OCI-LY7 (cell line): ENCODE data around the gene IL17REL. TPM values are rescaled to one million over a fixed set of nuclear protein-coding genes. Genes with fewer than 3 reads are reported as not detected.

Experiments
- BruUV-seq: library from RNA; stranded (reverse); fragments of 400-500 nt; replicated peaks from 2 replicates; lab custom pipeline; 2021; lab: Mats Ljungman, UMichigan
- CTCF ChIA-PET: fragments of 300-600 bp; sonication (Branson Sonifier 250); formaldehyde crosslinking; loops from one replicate; lab custom pipeline; 2022; ENCODE audit warnings: antibody characterized with exemption; ENCODE audit not compliant: unreplicated experiment; lab: Charles Lee
- POLR2A ChIA-PET: fragments of 300-600 bp; sonication (Branson Sonifier 250); formaldehyde crosslinking; loops from one replicate; lab custom pipeline; 2022; ENCODE audit warnings: antibody characterized with exemption; lab: Charles Lee
- DNase-seq: peaks from one replicate; pipeline ENCODE4 v3.0.0-alpha.2; 2015; ENCODE audit warnings: low spot score
- H2AFZ ChIP-seq: fragments of 200-600 bp; sonication (generic), shearing (Covaris generic); 2 replicates; pipeline ENCODE4 v1.6.1; 2014; ENCODE audit warnings: mild to moderate bottlenecking, antibody characterized with exemption, low read length, moderate library complexity
- H3K27ac ChIP-seq: fragments of 200-600 bp; sonication (generic); 2 replicates; pipeline ENCODE4 v1.5.1; 2014; ENCODE audit warnings: mixed run types, low read depth, mild to moderate bottlenecking, moderate library complexity, low read length, inconsistent platforms; ENCODE audit not compliant: poor library complexity, severe bottlenecking
- H3K36me3 ChIP-seq: fragments of 200-600 bp; sonication (generic); 2 replicates; pipeline ENCODE4 v1.6.1; 2014; ENCODE audit warnings: mild to moderate bottlenecking, antibody characterized with exemption, low read length, moderate library complexity, mixed read lengths; ENCODE audit not compliant: insufficient read depth
- H3K4me1 ChIP-seq: fragments of 200-600 bp; sonication (generic); 2 replicates; pipeline ENCODE4 v1.5.1; 2014; ENCODE audit warnings: mild to moderate bottlenecking, low read length; ENCODE audit not compliant: insufficient read depth, poor library complexity, severe bottlenecking
- H3K4me2 ChIP-seq: fragments of 200-600 bp; sonication (generic); 2 replicates; pipeline ENCODE4 v1.6.1; 2014; ENCODE audit warnings: mild to moderate bottlenecking, low read length
- H3K4me3 ChIP-seq: fragments of 200-600 bp; sonication (generic); 2 replicates; pipeline ENCODE4 v1.5.1; 2014; ENCODE audit warnings: mild to moderate bottlenecking, low read depth, low read length; ENCODE audit not compliant: poor library complexity, severe bottlenecking
- H3K79me2 ChIP-seq: fragments of 200-600 bp; sonication (generic); 2 replicates; pipeline ENCODE4 v1.6.1; 2016; ENCODE audit warnings: low read depth, mild to moderate bottlenecking, low read length, moderate library complexity, mixed read lengths; ENCODE audit not compliant: insufficient read depth
- H3K9me2 ChIP-seq: fragments of 200-600 bp; sonication (generic); 2 replicates; pipeline ENCODE4 v1.6.1; 2016; ENCODE audit warnings: mild to moderate bottlenecking, low read length, mixed read lengths; ENCODE audit not compliant: insufficient read depth
- H3K9me3 ChIP-seq: fragments of 200-600 bp; sonication (generic); 2 replicates; pipeline ENCODE4 v1.6.1; 2014; ENCODE audit warnings: mild to moderate bottlenecking, mixed run types, low read length, mixed read lengths
- H4K20me1 ChIP-seq: fragments of 200-600 bp; sonication (generic); 2 replicates; pipeline ENCODE4 v1.6.1; 2014; ENCODE audit warnings: mild to moderate bottlenecking, antibody characterized with exemption, low read length, moderate library complexity, mixed read lengths; ENCODE audit not compliant: insufficient read depth
- EZH2phosphoT487 ChIP-seq: fragments of 200-600 bp; sonication (generic); IDR thresholded peaks from 2 replicates; pipeline ENCODE4 v1.6.1; 2018; ENCODE audit warnings: low read depth, borderline replicate concordance, mild to moderate bottlenecking, mixed run types, antibody characterized with exemption, low read length, moderate library complexity, mixed read lengths
- intact Hi-C: fragments of 100-400 bp; cut with micrococcal nuclease; formaldehyde crosslinking; loops from one replicate; pipeline ENCODE4 v1.10.0; 2022; ENCODE audit not compliant: unreplicated experiment
- total RNA-seq, 2 experiments: library from RNA; depleted of rRNA in 1 of 2; stranded (reverse); fragments of >200 nt in 1 of 2; shearing (Covaris generic) in 1 of 2; gene quantifications; 2 replicates each; pipeline ENCODE4 v1.2.3, GENCODE V29; 2014 to 2022
- TF ChIP-seq, protein P1 (sequence below): fragments of 200-600 bp; sonication (generic); conservative IDR thresholded peaks from 2 replicates; pipeline ENCODE4 v1.5.1; 2014; ENCODE audit warnings: mild to moderate bottlenecking, antibody characterized with exemption, low read length, moderate library complexity, mixed read lengths

Gene IL17REL
- total RNA-seq, 2 experiments from 2014 or later: 0.03 TPM; not detected in 1

DNA sequence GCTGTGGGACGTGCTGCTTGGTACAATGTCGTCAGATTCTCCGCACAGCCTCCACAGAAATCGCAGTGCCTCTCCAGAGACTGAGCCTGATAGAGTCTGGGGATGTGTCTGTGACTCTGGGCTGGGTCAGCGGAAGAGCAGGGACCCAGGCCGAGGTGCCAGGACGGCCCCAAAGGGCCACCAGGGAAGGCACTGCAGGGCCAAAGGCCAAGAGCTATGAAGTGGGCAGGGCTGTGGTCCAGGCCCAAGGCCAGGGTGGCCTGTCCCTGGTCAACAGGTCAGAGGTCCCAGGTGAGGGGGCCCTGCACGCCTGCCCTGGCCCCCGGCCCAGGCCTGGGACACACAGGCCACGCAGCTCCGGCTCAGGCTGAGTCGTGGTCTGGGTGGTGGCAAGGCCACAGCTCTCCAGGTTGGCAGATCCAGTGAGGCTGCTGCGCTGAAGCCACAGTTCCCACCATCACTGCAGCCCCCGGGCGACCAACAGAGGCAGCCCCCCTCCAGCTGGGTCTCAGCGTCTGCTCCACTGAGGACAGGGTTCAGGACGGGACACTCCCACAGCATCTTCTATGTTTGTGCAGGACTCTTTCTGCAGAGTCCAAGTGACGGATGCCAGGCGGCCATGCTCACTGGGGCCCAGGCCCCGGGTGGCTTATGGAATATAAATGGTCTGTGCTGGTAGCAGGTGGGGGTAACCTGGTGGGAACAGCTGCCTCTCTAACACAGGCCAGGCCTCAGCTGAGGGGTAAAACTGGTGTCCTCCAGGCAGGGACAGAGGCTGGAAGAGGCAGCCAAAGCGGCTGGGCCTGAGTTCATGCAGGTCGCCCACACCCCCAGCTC is 56.8 kb downstream of the IL17REL start:
- Histone ChIP-seq H3K4me1 (peaks cover 12% of the 10 kb centered on the region), H3K9me2 (no peaks in the 10 kb centered on the region), H2AFZ (no peak overlapping the region), H3K4me2 (no peak overlapping the region), H3K9me3 (no peaks in the 10 kb centered on the region), H3K27ac (no peak overlapping the region), H3K4me3 (no peak overlapping the region), H3K36me3 (no peaks in the 10 kb centered on the region), H4K20me1 (no peaks in the 10 kb centered on the region), H3K79me2 (peaks cover under 1% of the 10 kb centered on the region; the same call in 1 of the 2 replicates)
- BruUV-seq: no TSS peak
- intact Hi-C loops: no loop called here
- no peak for TF ChIP-seq EZH2phosphoT487
- TF ChIP-seq, protein P1, sequence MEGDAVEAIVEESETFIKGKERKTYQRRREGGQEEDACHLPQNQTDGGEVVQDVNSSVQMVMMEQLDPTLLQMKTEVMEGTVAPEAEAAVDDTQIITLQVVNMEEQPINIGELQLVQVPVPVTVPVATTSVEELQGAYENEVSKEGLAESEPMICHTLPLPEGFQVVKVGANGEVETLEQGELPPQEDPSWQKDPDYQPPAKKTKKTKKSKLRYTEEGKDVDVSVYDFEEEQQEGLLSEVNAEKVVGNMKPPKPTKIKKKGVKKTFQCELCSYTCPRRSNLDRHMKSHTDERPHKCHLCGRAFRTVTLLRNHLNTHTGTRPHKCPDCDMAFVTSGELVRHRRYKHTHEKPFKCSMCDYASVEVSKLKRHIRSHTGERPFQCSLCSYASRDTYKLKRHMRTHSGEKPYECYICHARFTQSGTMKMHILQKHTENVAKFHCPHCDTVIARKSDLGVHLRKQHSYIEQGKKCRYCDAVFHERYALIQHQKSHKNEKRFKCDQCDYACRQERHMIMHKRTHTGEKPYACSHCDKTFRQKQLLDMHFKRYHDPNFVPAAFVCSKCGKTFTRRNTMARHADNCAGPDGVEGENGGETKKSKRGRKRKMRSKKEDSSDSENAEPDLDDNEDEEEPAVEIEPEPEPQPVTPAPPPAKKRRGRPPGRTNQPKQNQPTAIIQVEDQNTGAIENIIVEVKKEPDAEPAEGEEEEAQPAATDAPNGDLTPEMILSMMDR: no peak
- POLR2A ChIA-PET: interaction anchor here (0.6 kb wide), 1 partner anchor 9 kb away, joined by 3 read pairs; no protein-coding TSS in a partner anchor
- CTCF ChIA-PET: no interaction called here
- no peak for DNase-seq

DNA sequence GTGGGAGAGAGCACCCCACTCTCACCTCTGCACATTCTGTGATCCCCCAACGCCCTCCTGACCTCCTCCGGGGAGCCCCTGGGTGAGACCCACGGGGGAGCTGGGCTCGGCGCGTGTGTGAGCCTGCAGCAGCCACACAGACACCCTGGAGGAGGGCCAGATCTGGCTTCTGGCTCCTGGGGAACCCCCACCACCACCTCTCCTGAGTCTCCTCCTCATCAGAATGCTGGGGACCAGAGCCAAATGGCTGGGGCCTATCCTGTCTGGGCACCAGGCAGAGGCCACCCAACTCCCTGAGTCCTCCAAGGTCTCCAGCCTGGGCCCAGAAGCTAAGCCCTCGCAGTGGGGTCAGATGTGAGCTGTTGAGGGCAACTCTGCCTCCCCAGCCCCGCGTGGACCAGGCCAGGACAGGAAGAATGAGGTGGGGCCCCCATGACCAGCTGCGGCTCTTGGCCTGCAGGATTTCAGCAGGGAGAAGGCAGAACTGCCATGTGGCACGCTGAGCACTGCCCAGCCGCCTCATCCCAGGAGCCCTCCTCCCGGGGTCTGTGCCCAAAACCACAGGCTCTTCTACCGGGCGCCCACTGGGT is 57.5 kb downstream of the IL17REL start:
- intact Hi-C loops: no loop called here
- Histone ChIP-seq H3K4me1 (peaks cover 12% of the 10 kb centered on the region), H3K9me2 (no peaks in the 10 kb centered on the region), H3K4me3 (no peak overlapping the region), H2AFZ (no peak overlapping the region), H3K36me3 (no peaks in the 10 kb centered on the region), H3K4me2 (no peak overlapping the region), H3K79me2 (no peaks in the 10 kb centered on the region), H4K20me1 (no peaks in the 10 kb centered on the region), H3K27ac (no peak overlapping the region), H3K9me3 (no peaks in the 10 kb centered on the region)
- ChIA-PET POLR2A (no interaction called here), CTCF (no interaction called here)
- no TSS peak for BruUV-seq
- DNase-seq: no peak
- TF ChIP-seq EZH2phosphoT487: no peak
- TF ChIP-seq, protein P1: no peak

DNA sequence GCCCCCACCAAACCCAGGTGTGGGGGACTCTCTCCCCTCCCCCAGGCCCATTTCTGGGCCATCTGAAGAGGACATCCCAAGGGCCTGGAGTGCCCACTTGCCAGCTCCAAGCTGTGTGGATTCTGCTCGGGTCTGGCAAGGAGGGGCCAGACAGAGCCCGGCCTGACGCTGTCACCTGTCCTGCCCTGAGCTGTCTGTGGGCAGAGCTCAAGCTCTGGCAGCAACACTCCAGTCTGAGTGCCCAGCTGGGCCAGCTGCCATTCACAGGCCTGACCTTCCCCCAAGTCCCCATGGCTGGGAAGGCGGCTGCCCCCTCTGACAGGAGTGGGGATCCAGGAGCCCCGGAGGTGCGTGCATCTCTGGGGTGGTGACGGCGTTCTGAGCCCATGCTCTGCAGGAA is 58.2 kb downstream of the IL17REL start:
- H3K9me3 ChIP-seq: no peaks in the 10 kb centered on the region
- TF ChIP-seq, protein P1: no peak
- no peak for TF ChIP-seq EZH2phosphoT487
- H3K36me3 ChIP-seq: no peaks in the 10 kb centered on the region
- ChIA-PET POLR2A (no interaction called here), CTCF (no interaction called here)
- no peaks in the 10 kb centered on the region for H3K9me2 ChIP-seq
- no peak for DNase-seq
- H3K4me2 ChIP-seq: no peak overlapping the region
- H3K4me3 ChIP-seq: no peak overlapping the region
- no peaks in the 10 kb centered on the region for H3K79me2 ChIP-seq
- intact Hi-C loops: no loop called here
- no peaks in the 10 kb centered on the region for H4K20me1 ChIP-seq
- H2AFZ ChIP-seq: no peak overlapping the region
- no TSS peak for BruUV-seq
- no peak overlapping the region for H3K27ac ChIP-seq
- peaks cover 7% of the 10 kb centered on the region for H3K4me1 ChIP-seq
